AG10803 (cell line): ENCODE measurements around the gene USP32.

ENCODE experiments used
- DNase-seq: peaks from one replicate; pipeline ENCODE4 v3.0.0; 2010; ENCODE audit warnings: low read depth
- H3K4me3 ChIP-seq: 2 replicates; pipeline ENCODE4 v1.5.1; 2011; ENCODE audit warnings: mild to moderate bottlenecking, low read length, control low read depth
- TF ChIP-seq, protein P1 (sequence below): conservative IDR thresholded peaks from 2 replicates; pipeline ENCODE4 v1.5.1; 2011; ENCODE audit warnings: mild to moderate bottlenecking, low read length, control low read depth, inconsistent platforms

The USP32 gene

DNA sequence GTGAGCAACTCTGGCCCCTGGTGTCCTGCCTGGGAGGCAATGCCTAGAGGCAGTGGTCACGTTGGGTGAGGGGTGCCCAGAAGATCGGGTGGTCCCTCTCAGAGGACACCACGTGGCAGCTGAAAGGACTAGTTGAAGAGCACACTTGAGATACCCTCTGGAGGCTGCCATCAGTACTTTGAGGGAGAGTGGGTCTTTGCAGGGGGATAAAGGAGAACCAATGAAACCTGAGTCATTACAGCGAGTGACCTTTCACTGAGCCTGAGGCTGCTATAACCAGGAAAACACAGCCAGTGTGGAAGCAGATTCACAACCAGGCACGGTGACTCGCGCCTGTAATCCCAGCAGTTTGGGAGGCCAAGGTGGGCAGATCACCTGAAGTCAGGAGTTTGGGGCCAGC is 223.3 kb downstream of the USP32 start:
- H3K4me3 ChIP-seq = no peak overlapping the region
- no peak for DNase-seq
- TF ChIP-seq, protein P1, sequence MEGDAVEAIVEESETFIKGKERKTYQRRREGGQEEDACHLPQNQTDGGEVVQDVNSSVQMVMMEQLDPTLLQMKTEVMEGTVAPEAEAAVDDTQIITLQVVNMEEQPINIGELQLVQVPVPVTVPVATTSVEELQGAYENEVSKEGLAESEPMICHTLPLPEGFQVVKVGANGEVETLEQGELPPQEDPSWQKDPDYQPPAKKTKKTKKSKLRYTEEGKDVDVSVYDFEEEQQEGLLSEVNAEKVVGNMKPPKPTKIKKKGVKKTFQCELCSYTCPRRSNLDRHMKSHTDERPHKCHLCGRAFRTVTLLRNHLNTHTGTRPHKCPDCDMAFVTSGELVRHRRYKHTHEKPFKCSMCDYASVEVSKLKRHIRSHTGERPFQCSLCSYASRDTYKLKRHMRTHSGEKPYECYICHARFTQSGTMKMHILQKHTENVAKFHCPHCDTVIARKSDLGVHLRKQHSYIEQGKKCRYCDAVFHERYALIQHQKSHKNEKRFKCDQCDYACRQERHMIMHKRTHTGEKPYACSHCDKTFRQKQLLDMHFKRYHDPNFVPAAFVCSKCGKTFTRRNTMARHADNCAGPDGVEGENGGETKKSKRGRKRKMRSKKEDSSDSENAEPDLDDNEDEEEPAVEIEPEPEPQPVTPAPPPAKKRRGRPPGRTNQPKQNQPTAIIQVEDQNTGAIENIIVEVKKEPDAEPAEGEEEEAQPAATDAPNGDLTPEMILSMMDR = no peak

DNA sequence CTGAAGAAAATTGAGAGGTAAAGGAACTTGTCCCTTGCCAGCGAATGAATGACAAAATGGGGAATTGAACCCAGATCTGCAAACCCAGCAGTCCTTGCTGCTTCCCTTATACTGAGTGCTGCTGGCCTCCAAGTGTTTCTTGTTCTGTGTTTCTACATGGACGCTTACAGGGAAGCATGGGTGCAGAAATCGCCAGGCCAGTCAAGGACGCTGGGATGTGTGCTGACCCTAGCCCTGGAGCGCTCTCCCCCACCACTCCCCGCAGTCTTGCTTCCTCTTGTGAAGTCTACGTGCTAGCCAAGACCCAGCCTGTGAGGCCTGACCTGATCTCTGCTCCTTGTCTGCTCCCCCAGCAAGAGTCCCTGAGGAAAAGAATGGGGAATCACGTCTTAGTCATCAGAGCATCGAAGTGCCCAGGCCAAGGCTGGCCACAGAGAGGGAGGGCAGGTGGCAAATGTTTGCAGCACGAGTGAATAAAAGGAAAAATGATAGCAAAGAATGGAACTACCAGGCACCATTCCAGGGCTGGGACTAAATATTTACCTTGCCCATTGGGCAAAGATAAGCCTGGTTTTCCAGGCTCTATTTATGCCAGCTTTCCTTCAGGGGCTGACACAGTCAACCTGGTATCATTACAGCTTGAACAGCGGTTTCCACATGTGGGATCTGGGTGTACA is 224.7 kb downstream of the USP32 start:
- TF ChIP-seq, protein P1 = no peak
- no peak overlapping the region for H3K4me3 ChIP-seq
- DNase-seq = no peak

- DNase-seq = no peak
- TF ChIP-seq, protein P1 = no peak
- H3K4me3 ChIP-seq = no peak overlapping the region
These were observed 226.0 kb downstream of the USP32 start for GRCh38 chr17:60165971-60166370.

DNA sequence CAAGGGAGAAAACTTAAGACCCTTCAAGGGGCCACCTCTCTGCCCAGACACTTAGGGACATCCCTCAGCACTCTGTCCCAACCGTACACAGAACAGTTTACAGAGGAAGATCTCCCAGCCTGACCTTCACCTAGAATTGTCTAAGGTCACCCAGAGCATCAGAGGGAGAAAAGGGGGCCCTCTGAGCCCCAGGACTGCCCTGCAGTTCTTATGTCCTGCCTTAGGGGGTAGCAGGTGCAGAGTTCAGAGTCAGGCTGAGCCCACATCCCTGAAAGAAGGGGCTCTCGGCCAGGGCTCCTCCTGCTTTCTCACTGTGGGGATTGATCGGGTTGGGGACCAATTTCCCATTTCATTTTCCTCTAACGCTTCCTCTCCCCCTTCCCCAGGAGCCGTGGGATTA is 226.7 kb downstream of the USP32 start:
- no peak for DNase-seq
- TF ChIP-seq, protein P1 = no peak
- no peak overlapping the region for H3K4me3 ChIP-seq

- TF ChIP-seq, protein P1 = no peak
- DNase-seq = no peak
- no peak overlapping the region for H3K4me3 ChIP-seq
These were observed 227.2 kb downstream of the USP32 start for GRCh38 chr17:60164697-60165096.

GRCh38 chr17:60164164-60164563 is 227.8 kb downstream of the USP32 start:
- H3K4me3 ChIP-seq = no peak overlapping the region
- no peak for DNase-seq
- TF ChIP-seq, protein P1 = no peak

DNA sequence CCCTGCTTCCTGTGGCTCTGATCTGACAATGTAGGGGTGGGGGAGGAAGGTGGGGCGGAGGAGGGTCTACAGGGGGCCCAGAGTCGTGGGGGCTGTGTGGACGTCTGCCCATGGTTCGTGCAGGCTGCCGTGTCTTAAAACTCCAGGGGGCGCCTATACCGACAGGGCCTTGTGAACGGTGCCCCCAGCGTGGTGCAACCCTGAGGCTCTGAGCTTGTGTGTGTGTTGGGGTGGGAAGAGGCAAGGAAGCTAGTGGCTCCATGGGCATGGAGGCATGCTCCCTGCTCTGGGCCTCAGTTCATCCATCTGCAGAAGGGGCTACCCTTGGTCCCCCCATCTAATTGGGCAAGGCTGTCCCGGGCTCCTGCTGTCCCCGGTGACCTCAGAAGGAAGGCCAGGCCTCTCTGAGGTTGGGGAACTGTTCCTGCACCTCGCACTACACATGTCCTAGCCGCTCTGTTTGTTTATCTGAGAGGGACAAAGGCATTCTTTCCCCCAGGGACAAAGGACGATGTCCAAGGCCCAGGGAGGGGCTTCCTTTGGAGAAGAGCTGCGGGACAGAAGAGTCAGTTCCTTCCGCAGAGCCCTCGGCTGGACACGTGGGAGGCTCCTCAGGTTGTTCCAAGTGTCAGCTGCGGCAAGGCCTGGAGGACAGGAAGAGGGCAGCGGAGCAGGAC is 228.7 kb downstream of the USP32 start:
- H3K4me3 ChIP-seq = no peak overlapping the region
- DNase-seq = no peak
- TF ChIP-seq, protein P1 = no peak
